Bronchial epithelial cell (primary cell): ENCODE measurements around the gene EP400. TPM values are rescaled to one million over a fixed set of nuclear protein-coding genes. Genes with fewer than 3 reads are reported as not detected.
A peak's percentile ranks its signal among the peaks of the same experiment; 100 is the strongest.

Experiments used
- DNase-seq: peaks from one replicate; pipeline ENCODE4 v3.0.0-alpha.2; 2010; ENCODE audit warnings: low read depth
- FAIRE-seq: peaks from 2 replicates; lab custom pipeline; 2011; peaks lifted over from hg19 to GRCh38; lab: Jason Lieb, UNC
- H3K27me3 ChIP-seq: 2 replicates; pipeline ENCODE4 v1.5.1; 2011; ENCODE audit warnings: low read length; ENCODE audit not compliant: control insufficient read depth, insufficient read depth
- H3K36me3 ChIP-seq: 2 replicates; pipeline ENCODE4 v1.5.1; 2011; ENCODE audit warnings: low read length; ENCODE audit not compliant: control insufficient read depth, insufficient read depth
- H3K4me3 ChIP-seq: 2 replicates; pipeline ENCODE4 v1.5.1; 2011; ENCODE audit warnings: mild to moderate bottlenecking, low read depth, low read length, control low read depth
- CTCF ChIP-seq: IDR thresholded peaks from 2 replicates; pipeline ENCODE4 v1.5.1; 2011; ENCODE audit warnings: mild to moderate bottlenecking, moderate library complexity, low read length, control low read depth, inconsistent platforms; ENCODE audit not compliant: insufficient read depth, severe bottlenecking
- total RNA-seq: library from RNA; depleted of rRNA; stranded (reverse); fragments of >200 nt; gene quantifications from 2 replicates; pipeline ENCODE4 v1.2.1, GENCODE V29; 2014

The EP400 gene
- total RNA-seq, 1 donor from 2014 or later: 5.8 TPM

GRCh38 chr12:132083941-132084620 lies 134.3 kb downstream of the EP400 start:
- no peak for FAIRE-seq
- H3K4me3 ChIP-seq: peak overlapping the region; percentile 98
- H3K36me3 ChIP-seq: no peaks in the 10 kb centered on the region
- no peak for TF ChIP-seq CTCF
- DNase-seq: peak; percentile 65
- no peaks in the 10 kb centered on the region for H3K27me3 ChIP-seq

- H3K4me3 ChIP-seq: peak overlapping the region; percentile 98
- FAIRE-seq: no peak
- peak; percentile 16 for DNase-seq
Measured at GRCh38 chr12:132084621-132085290, 135.0 kb downstream of the EP400 start.

GRCh38 chr12:132085291-132085635 lies 135.5 kb downstream of the EP400 start:
- no peak for DNase-seq
- FAIRE-seq: no peak

More at GRCh38 chr12:132084621-132085290, 135.0 kb downstream of the EP400 start:
- Histone ChIP-seq H3K36me3 (no peaks in the 10 kb centered on the region), H3K27me3 (no peaks in the 10 kb centered on the region)
- no peak for TF ChIP-seq CTCF

GRCh38 chr12:132089407-132089910 lies 139.7 kb downstream of the EP400 start:
- H3K4me3 ChIP-seq: no peak overlapping the region
- no peak for FAIRE-seq
- TF ChIP-seq CTCF: no peak
- no peaks in the 10 kb centered on the region for H3K27me3 ChIP-seq
- H3K36me3 ChIP-seq: no peaks in the 10 kb centered on the region
- no peak for DNase-seq

More at GRCh38 chr12:132085291-132085635, 135.5 kb downstream of the EP400 start:
- H3K36me3 ChIP-seq: no peaks in the 10 kb centered on the region
- H3K27me3 ChIP-seq: no peaks in the 10 kb centered on the region
- H3K4me3 ChIP-seq: peak overlapping the region; percentile 98
- TF ChIP-seq CTCF: no peak

GRCh38 chr12:132094269-132094891 lies 144.6 kb downstream of the EP400 start:
- Histone ChIP-seq H3K27me3 (no peaks in the 10 kb centered on the region), H3K36me3 (no peaks in the 10 kb centered on the region), H3K4me3 (no peak overlapping the region)
- DNase-seq (no peak), FAIRE-seq (no peak)
- TF ChIP-seq CTCF: no peak
